Upper lobe of left lung (tissue), 6 donors: Measurements from ENCODE around the gene MPHOSPH9. TPM values are rescaled to one million over a fixed set of nuclear protein-coding genes. Genes with fewer than 3 reads are reported as not detected.

Experiments
- ATAC-seq, 2 donors: fragments of 200-7000 bp; cut with Tn5 transposase; one replicate each; pipeline ENCODE4 v1.9.1; 2022; ENCODE audit warnings: mild to moderate bottlenecking in 2 of 2, moderate library complexity in 2 of 2; ENCODE audit not compliant: low FRiP score in 2 of 2
- DNase-seq, 2 donors: peaks; one replicate each; pipeline ENCODE4 v3.0.0-alpha.2; 2019 to 2020
- H3K27ac ChIP-seq, 4 donors: fragments of 200-600 bp; sonication (generic); one replicate each; pipeline ENCODE4 v1.5.1; 2016 to 2019
- H3K27me3 ChIP-seq, 4 donors: fragments of 200-600 bp; sonication (generic); one replicate each; pipeline ENCODE4 v1.5.1; 2017 to 2019
- H3K36me3 ChIP-seq, 4 donors: fragments of 200-600 bp; sonication (generic); one replicate each; pipeline ENCODE4 v1.5.1; 2016 to 2019
- H3K4me1 ChIP-seq, 4 donors: fragments of 200-600 bp; sonication (generic); one replicate each; pipeline ENCODE4 v1.5.1; 2018 to 2019
- H3K4me3 ChIP-seq, 4 donors: fragments of 200-600 bp; sonication (generic); one replicate each; pipeline ENCODE4 v1.5.1; 2017 to 2019; ENCODE audit warnings: mild to moderate bottlenecking in 2 of 4, moderate library complexity in 1 of 4
- H3K9me3 ChIP-seq, 4 donors: fragments of 200-600 bp; sonication (generic); one replicate each; pipeline ENCODE4 v1.5.1; 2018 to 2019
- CTCF ChIP-seq, 6 experiments: fragments of 450-650 bp in 4 of 6; fragments of 200-600 bp in 2 of 6; sonication (generic) in 2 of 6; IDR thresholded peaks; one replicate each; pipeline ENCODE4 v1.5.1; 2016 to 2019; ENCODE audit warnings: antibody characterized with exemption in 6 of 6
- EP300 ChIP-seq, 4 donors: sonication (generic); formaldehyde crosslinking; IDR thresholded peaks; one replicate each; pipeline ENCODE4 v1.5.1; 2017; ENCODE audit warnings: antibody characterized with exemption in 4 of 4, control low read depth in 2 of 4
- POLR2A ChIP-seq, 4 donors: fragments of 450-650 bp; IDR thresholded peaks; one replicate each; pipeline ENCODE4 v1.5.1; 2016 to 2017; ENCODE audit warnings: antibody characterized with exemption in 4 of 4, mild to moderate bottlenecking in 2 of 4
- POLR2AphosphoS5 ChIP-seq, 2 donors: sonication (generic); formaldehyde crosslinking; IDR thresholded peaks; one replicate each; pipeline ENCODE4 v1.5.1; 2017; ENCODE audit warnings: antibody characterized with exemption in 2 of 2
- WGBS, 2 donors: methylation state at CpG; one replicate each; pipeline ENCODE4 v1.1.5; 2017 to 2018; 5-methylcytosine and 5-hydroxymethylcytosine counted together
- total RNA-seq, 6 donors: library from RNA; depleted of rRNA in 4 of 6; stranded (reverse); fragments of >200 nt in 4 of 6; gene quantifications; one replicate each; pipeline versions ENCODE4 v1.1.0 to v1.2.1, GENCODE V29; 2016 to 2021
- donor health status: DM: no; HTN: no; CAD: no; lungs with moderate emphysema.
- donor health status: DM: no; HTN: yes; CAD: no; lungs with severe emphysema.

MPHOSPH9 gene
- total RNA-seq, 6 donors from 2014 or later = 12.6 to 82.8 (median 17.6) TPM

- no peak overlapping the region for H3K4me3 ChIP-seq
- ATAC-seq = peak in 1 of 2 donors; percentile 46
- peaks cover 27 to 52% (median 38%) of the 10 kb centered on the region in 4 donors for H3K4me1 ChIP-seq
- TF ChIP-seq POLR2AphosphoS5 (IDR thresholded peaks at IDR 0.05) = no peak
- TF ChIP-seq POLR2A (IDR thresholded peaks at IDR 0.05) = no peak
- peak; percentile 60 to 76 (median 70) for TF ChIP-seq CTCF (IDR thresholded peaks at IDR 0.05)
- peak in 3 of 4 donors; percentile 32 to 76 (median 62) for TF ChIP-seq EP300 (IDR thresholded peaks at IDR 0.05)
- peak overlapping the region; percentile 5 to 71 (median 48) for H3K27ac ChIP-seq
- H3K36me3 ChIP-seq = peaks cover 0 to 5% (median 2%) of the 10 kb centered on the region in 4 donors
- H3K9me3 ChIP-seq = no peaks in the 10 kb centered on the region
- no peaks in the 10 kb centered on the region for H3K27me3 ChIP-seq
- DNase-seq = peak in 1 of 2 donors; percentile 53
- 49 to 50% methylated on average over 6 of the region's 6 CpGs for WGBS, 2 donors
These were observed 4.8 kb upstream of the MPHOSPH9 start for GRCh38 chr12:123237646-123238329.

GRCh38 chr12:123233505-123234308 lies 766 bp upstream of the MPHOSPH9 start:
- peak overlapping the region; percentile 86 to 97 (median 88) for H3K27ac ChIP-seq
- ATAC-seq (peak; percentile 5 to 24), DNase-seq (no peak)
- H3K4me1 ChIP-seq = peaks cover 24 to 64% (median 41%) of the 10 kb centered on the region in 4 donors
- no peak for TF ChIP-seq POLR2AphosphoS5 (IDR thresholded peaks at IDR 0.05)
- TF ChIP-seq EP300 (IDR thresholded peaks at IDR 0.05) = no peak
- TF ChIP-seq POLR2A (IDR thresholded peaks at IDR 0.05) = peak in 1 of 4 donors; percentile 21
- peak overlapping the region; percentile 49 to 92 (median 82) for H3K4me3 ChIP-seq
- H3K36me3 ChIP-seq = no peaks in the 10 kb centered on the region
- no peaks in the 10 kb centered on the region for H3K27me3 ChIP-seq
- 6 to 25% methylated on average over 8 to 41 of the region's 42 CpGs for WGBS, 2 donors
- H3K9me3 ChIP-seq = no peaks in the 10 kb centered on the region

- TF ChIP-seq POLR2A (IDR thresholded peaks at IDR 0.05) = no peak
- no peak for TF ChIP-seq POLR2AphosphoS5 (IDR thresholded peaks at IDR 0.05)
- no peak for TF ChIP-seq EP300 (IDR thresholded peaks at IDR 0.05)
- no peak for TF ChIP-seq CTCF (IDR thresholded peaks at IDR 0.05)
- Histone ChIP-seq H3K4me3 (peak overlapping the region; percentile 67 to 92 (median 82)), H3K4me1 (peaks cover 21 to 59% (median 36%) of the 10 kb centered on the region in 4 donors), H3K36me3 (no peaks in the 10 kb centered on the region), H3K27me3 (no peaks in the 10 kb centered on the region), H3K27ac (peak overlapping the region; percentile 73 to 97 (median 86)), H3K9me3 (no peaks in the 10 kb centered on the region)
- DNase-seq (peak in 1 of 2 donors; percentile 42), ATAC-seq (peak in 1 of 2 donors; percentile 25)
- WGBS, 2 donors = 0% methylated on average over 15 of the region's 15 CpGs
These were observed 502 bp downstream of the MPHOSPH9 start for GRCh38 chr12:123232472-123232806.

GRCh38 chr12:123231931-123232330 lies 1.0 kb downstream of the MPHOSPH9 start:
- ATAC-seq = no peak
- H3K36me3 ChIP-seq = no peaks in the 10 kb centered on the region
- DNase-seq = no peak
- H3K9me3 ChIP-seq = no peaks in the 10 kb centered on the region
- TF ChIP-seq POLR2AphosphoS5 (IDR thresholded peaks at IDR 0.05) (no peak), POLR2A (IDR thresholded peaks at IDR 0.05) (no peak), EP300 (IDR thresholded peaks at IDR 0.05) (no peak), CTCF (IDR thresholded peaks at IDR 0.05) (no peak)
- peak overlapping the region; percentile 67 to 92 (median 82) for H3K4me3 ChIP-seq
- peaks cover 21 to 54% (median 34%) of the 10 kb centered on the region in 4 donors for H3K4me1 ChIP-seq
- no peaks in the 10 kb centered on the region for H3K27me3 ChIP-seq
- 28 to 29% methylated on average over 5 of the region's 5 CpGs for WGBS, 2 donors
- H3K27ac ChIP-seq = peak overlapping the region in 3 of 4 donors; percentile 84 to 97 (median 88)

- H3K4me1 ChIP-seq = peaks cover 7 to 32% (median 20%) of the 10 kb centered on the region in 4 donors
- no peaks in the 10 kb centered on the region for H3K9me3 ChIP-seq
- H3K36me3 ChIP-seq = no peaks in the 10 kb centered on the region
- TF ChIP-seq POLR2AphosphoS5 (IDR thresholded peaks at IDR 0.05) (no peak), CTCF (IDR thresholded peaks at IDR 0.05) (no peak), EP300 (IDR thresholded peaks at IDR 0.05) (no peak), POLR2A (IDR thresholded peaks at IDR 0.05) (no peak)
- DNase-seq (no peak), ATAC-seq (no peak)
- no peaks in the 10 kb centered on the region for H3K27me3 ChIP-seq
- peak overlapping the region in 3 of 4 donors; percentile 6 to 32 (median 27) for H3K27ac ChIP-seq
- 59 to 86% methylated on average over 3 of the region's 3 CpGs for WGBS, 2 donors
- no peak overlapping the region for H3K4me3 ChIP-seq
These were observed 3.9 kb downstream of the MPHOSPH9 start for GRCh38 chr12:123229051-123229450.
